GM23338 (cell line): ENCODE results near the gene LCLAT1. TPM values are rescaled to one million over a fixed set of nuclear protein-coding genes. Genes with fewer than 3 reads are reported as not detected.
"Not testable (repeated sequence)": the region's sequence is repeated elsewhere in the genome, so short reads cannot be mapped to it uniquely, and the experiment has no call there.

Experiments used
- ATAC-seq: fragments of 200-7000 bp; cut with Tn5 transposase; 3 replicates; pipeline ENCODE4 v1.9.1; 2020
- DNase-seq: peaks from one replicate; pipeline ENCODE4 v3.0.0-alpha.2; 2015; ENCODE audit warnings: low spot score
- H2AFZ ChIP-seq: fragments of 200-600 bp; sonication (generic); 2 replicates; pipeline ENCODE4 v1.8.0; 2016; ENCODE audit warnings: antibody characterized with exemption, mild to moderate bottlenecking, moderate library complexity
- H3F3A ChIP-seq: fragments of 200-600 bp; sonication (generic); replicated peaks from 2 replicates; pipeline ENCODE4 v1.8.0; 2017; ENCODE audit warnings: antibody characterized with exemption, mixed run types, low read depth
- H3K27ac ChIP-seq: fragments of 200-600 bp; sonication (generic); 2 replicates; pipeline ENCODE4 v1.6.1; 2016; ENCODE audit warnings: low read depth
- H3K27me3 ChIP-seq: fragments of 200-600 bp; sonication (generic); 2 replicates; pipeline ENCODE4 v1.8.0; 2016; ENCODE audit warnings: mild to moderate bottlenecking, mixed run types, moderate library complexity; ENCODE audit not compliant: insufficient read depth
- H3K36me3 ChIP-seq: fragments of 200-600 bp; sonication (generic); 2 replicates; pipeline ENCODE4 v1.8.0; 2016; ENCODE audit warnings: mild to moderate bottlenecking; ENCODE audit not compliant: insufficient read depth
- H3K4me1 ChIP-seq: fragments of 200-600 bp; sonication (generic); 2 replicates; pipeline ENCODE4 v1.8.0; 2016; ENCODE audit warnings: mild to moderate bottlenecking, moderate library complexity; ENCODE audit not compliant: insufficient read depth
- H3K4me2 ChIP-seq: fragments of 200-600 bp; sonication (generic); 2 replicates; pipeline ENCODE4 v1.7.1; 2017; ENCODE audit warnings: mixed run types
- H3K4me3 ChIP-seq: fragments of 200-600 bp; sonication (generic); 2 replicates; pipeline ENCODE4 v1.6.1; 2016; ENCODE audit warnings: mixed run types
- H3K79me2 ChIP-seq: fragments of 200-600 bp; sonication (generic); replicated peaks from 2 replicates; pipeline ENCODE4 v1.8.0; 2017; ENCODE audit warnings: mild to moderate bottlenecking; ENCODE audit not compliant: insufficient read depth
- H3K9me2 ChIP-seq: fragments of 200-600 bp; sonication (generic); 2 replicates; pipeline ENCODE4 v1.8.0; 2017; ENCODE audit not compliant: insufficient read depth
- H4K20me1 ChIP-seq: fragments of 200-600 bp; sonication (generic); replicated peaks from 2 replicates; pipeline ENCODE4 v1.8.0; 2017; ENCODE audit warnings: mild to moderate bottlenecking; ENCODE audit not compliant: insufficient read depth
- H3K27ac Mint-ChIP-seq: 2 replicates; pipeline ENCODE4 v1.8.0; 2020; ENCODE audit warnings: inconsistent platforms, mild to moderate bottlenecking, moderate library complexity, mixed read lengths
- H3K27me3 Mint-ChIP-seq: 3 replicates; pipeline ENCODE4 v1.8.0; 2022; ENCODE audit warnings: low read depth, mild to moderate bottlenecking, moderate library complexity, mixed read lengths, inconsistent platforms; ENCODE audit not compliant: insufficient read depth, poor library complexity
- H3K36me3 Mint-ChIP-seq: 3 replicates; pipeline ENCODE4 v1.8.0; 2021; ENCODE audit warnings: low read depth, mild to moderate bottlenecking, inconsistent platforms, moderate library complexity, mixed read lengths
- H3K4me1 Mint-ChIP-seq: 3 replicates; pipeline ENCODE4 v1.8.0; 2020; ENCODE audit warnings: mild to moderate bottlenecking, inconsistent platforms, mixed read lengths
- H3K4me3 Mint-ChIP-seq: 3 replicates; pipeline ENCODE4 v1.8.0; 2021; ENCODE audit warnings: moderate library complexity, mild to moderate bottlenecking, inconsistent platforms, mixed read lengths
- H3K9me3 Mint-ChIP-seq: 3 replicates; pipeline ENCODE4 v1.8.0; 2020; ENCODE audit warnings: moderate library complexity, mild to moderate bottlenecking, inconsistent platforms, mixed read lengths
- ZNF331 ChIP-seq: fragments of 250-450 bp; sonication (Bioruptor Pico); IDR thresholded peaks from 2 replicates; pipeline ENCODE4 v1.5.0; 2020; ENCODE audit warnings: low read depth, mild to moderate bottlenecking, moderate library complexity
- ZNF462 ChIP-seq: fragments of 250-450 bp; sonication (Bioruptor Pico); IDR thresholded peaks from 2 replicates; pipeline ENCODE4 v1.5.0; 2020; ENCODE audit warnings: mild to moderate bottlenecking, moderate library complexity
- polyA plus RNA-seq: library from polyadenylated mRNA; unstranded; fragments of >200 nt; fragmentation: Nextera tagmentation; extraction: Ambion mirVana; gene quantifications from 2 replicates; pipeline ENCODE4 v1.2.1, GENCODE V29; 2016
- total RNA-seq: library from RNA; depleted of rRNA; stranded (reverse); fragments of >200 nt; shearing (Covaris generic); gene quantifications from 2 replicates; pipeline ENCODE4 v1.2.3, GENCODE V29; 2014
- TF ChIP-seq, protein P1 (sequence below): IDR thresholded peaks from 2 replicates; pipeline ENCODE4 v1.6.1; 2016; ENCODE audit warnings: antibody characterized with exemption
- TF ChIP-seq, protein P2 (sequence below), 2 experiments: fragments of 200-600 bp in 1 of 2; sonication (generic) in 1 of 2; conservative IDR thresholded peaks; 2 replicates each; pipeline versions ENCODE4 v1.5.1 to v1.6.1; 2016 to 2017; ENCODE audit warnings: antibody characterized with exemption in 2 of 2, low read depth in 2 of 2, mild to moderate bottlenecking in 2 of 2, moderate library complexity in 1 of 2

Gene LCLAT1
- total and polyA plus RNA-seq, 2 experiments from 2014 or later = 11.5 to 30.1 TPM

DNA sequence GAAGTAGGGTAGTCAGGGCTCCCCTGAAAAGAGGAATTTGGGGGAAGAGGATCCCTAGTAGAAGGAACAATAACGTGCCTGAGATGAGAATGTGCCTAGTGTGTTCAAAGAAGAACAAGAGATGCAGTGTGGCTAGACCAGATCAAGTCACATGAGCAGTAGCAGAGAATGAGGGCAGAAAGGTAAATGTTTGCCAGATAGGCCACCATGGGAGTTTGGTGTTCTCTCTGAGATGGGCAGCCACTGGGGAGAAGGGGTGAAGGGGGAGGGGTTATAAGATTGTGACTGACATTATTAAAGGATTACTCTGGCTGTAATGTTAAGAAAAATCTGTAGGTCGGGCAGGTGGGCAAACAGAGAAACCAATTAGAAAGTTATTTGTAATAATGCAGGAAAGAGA is 166.0 kb downstream of the LCLAT1 start (continued):
- TF ChIP-seq ZNF462 (no peak), ZNF331 (CRISPR knock-in tag) (no peak)
- TF ChIP-seq, protein P1, sequence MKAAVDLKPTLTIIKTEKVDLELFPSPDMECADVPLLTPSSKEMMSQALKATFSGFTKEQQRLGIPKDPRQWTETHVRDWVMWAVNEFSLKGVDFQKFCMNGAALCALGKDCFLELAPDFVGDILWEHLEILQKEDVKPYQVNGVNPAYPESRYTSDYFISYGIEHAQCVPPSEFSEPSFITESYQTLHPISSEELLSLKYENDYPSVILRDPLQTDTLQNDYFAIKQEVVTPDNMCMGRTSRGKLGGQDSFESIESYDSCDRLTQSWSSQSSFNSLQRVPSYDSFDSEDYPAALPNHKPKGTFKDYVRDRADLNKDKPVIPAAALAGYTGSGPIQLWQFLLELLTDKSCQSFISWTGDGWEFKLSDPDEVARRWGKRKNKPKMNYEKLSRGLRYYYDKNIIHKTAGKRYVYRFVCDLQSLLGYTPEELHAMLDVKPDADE = no peak
- TF ChIP-seq, protein P2, sequence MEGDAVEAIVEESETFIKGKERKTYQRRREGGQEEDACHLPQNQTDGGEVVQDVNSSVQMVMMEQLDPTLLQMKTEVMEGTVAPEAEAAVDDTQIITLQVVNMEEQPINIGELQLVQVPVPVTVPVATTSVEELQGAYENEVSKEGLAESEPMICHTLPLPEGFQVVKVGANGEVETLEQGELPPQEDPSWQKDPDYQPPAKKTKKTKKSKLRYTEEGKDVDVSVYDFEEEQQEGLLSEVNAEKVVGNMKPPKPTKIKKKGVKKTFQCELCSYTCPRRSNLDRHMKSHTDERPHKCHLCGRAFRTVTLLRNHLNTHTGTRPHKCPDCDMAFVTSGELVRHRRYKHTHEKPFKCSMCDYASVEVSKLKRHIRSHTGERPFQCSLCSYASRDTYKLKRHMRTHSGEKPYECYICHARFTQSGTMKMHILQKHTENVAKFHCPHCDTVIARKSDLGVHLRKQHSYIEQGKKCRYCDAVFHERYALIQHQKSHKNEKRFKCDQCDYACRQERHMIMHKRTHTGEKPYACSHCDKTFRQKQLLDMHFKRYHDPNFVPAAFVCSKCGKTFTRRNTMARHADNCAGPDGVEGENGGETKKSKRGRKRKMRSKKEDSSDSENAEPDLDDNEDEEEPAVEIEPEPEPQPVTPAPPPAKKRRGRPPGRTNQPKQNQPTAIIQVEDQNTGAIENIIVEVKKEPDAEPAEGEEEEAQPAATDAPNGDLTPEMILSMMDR (conservative IDR thresholded peaks at IDR 0.05; ENCODE audit: low read depth in 2 of 2) = no peak

DNA sequence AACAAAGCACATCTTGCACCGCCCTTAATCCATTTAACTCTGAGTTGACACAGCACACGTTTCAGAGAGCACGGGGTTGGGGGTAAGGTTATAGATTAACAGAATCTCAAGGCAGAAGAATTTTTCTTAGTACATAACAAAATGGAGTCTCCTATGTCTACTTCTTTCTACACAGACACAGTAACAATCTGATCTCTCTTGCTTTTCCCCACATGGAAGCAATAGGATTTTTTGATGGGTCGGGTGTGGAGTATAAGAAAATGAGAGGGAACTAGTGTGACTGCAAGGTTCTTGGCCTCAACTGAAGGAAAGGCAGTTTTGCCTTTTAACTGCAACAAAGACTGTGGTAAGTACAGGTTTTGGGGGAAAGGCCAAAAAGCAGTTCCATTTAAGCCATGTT is 167.2 kb downstream of the LCLAT1 start:
- not testable (repeated sequence) for H3K27me3 Mint-ChIP-seq, H3K9me3 Mint-ChIP-seq, H3K4me3 Mint-ChIP-seq, H3K36me3 ChIP-seq, H3K27ac Mint-ChIP-seq, DNase-seq, H3K27me3 ChIP-seq, H3K9me2 ChIP-seq, H4K20me1 ChIP-seq, ATAC-seq, H3K79me2 ChIP-seq, H2AFZ ChIP-seq, H3K4me3 ChIP-seq, H3F3A ChIP-seq, H3K36me3 Mint-ChIP-seq
- Histone ChIP-seq H3K4me2 (0 out of 2 replicates have a peak overlapping the region, but pooled peaks have one; percentile 40), H3K27ac (peak overlapping the region; percentile 96), H3K4me1 (peaks cover 39% of the 10 kb centered on the region)
- peaks cover 26% of the 10 kb centered on the region for H3K4me1 Mint-ChIP-seq
